PFSK-1 (cell line): ENCODE data around the gene PCED1B.

Source experiments
- POLR2AphosphoS5 ChIP-seq: IDR thresholded peaks from 2 replicates; pipeline ENCODE4 v1.6.1; 2012; ENCODE audit warnings: low read depth, mild to moderate bottlenecking, control low read depth, low read length, moderate library complexity
- REST ChIP-seq, 2 experiments: IDR thresholded peaks; 2 replicates each; pipeline versions ENCODE4 v1.6.1 to v1.8.0; 2011 to 2012; ENCODE audit warnings: low read depth in 2 of 2, low read length in 2 of 2, control low read depth in 1 of 2, inconsistent platforms in 1 of 2, mild to moderate bottlenecking in 1 of 2, moderate library complexity in 1 of 2; ENCODE audit not compliant: insufficient read depth in 1 of 2
- SIN3A ChIP-seq: IDR thresholded peaks from 2 replicates; pipeline ENCODE4 v1.6.1; 2012; ENCODE audit warnings: mild to moderate bottlenecking, low read length, moderate library complexity, borderline replicate concordance; ENCODE audit not compliant: insufficient read depth
- TAF1 ChIP-seq: IDR thresholded peaks from 2 replicates; pipeline ENCODE4 v1.6.1; 2012; ENCODE audit warnings: low read length, control low read depth, borderline replicate concordance; ENCODE audit not compliant: insufficient read depth

- TF ChIP-seq SIN3A (no peak), TAF1 (no peak), POLR2AphosphoS5 (no peak), REST (IDR thresholded peaks at IDR 0.05; ENCODE audit: insufficient read depth in 1 of 2, low read depth in 2 of 2, low read length in 2 of 2) (no peak)
Observed at GRCh38 chr12:47192051-47192450, 112.6 kb downstream of the PCED1B start.
